ENCODE measurements around the gene PTMS. TPM values are rescaled to one million over a fixed set of nuclear protein-coding genes. Genes with fewer than 3 reads are reported as not detected.

Gene PTMS
- total and polyA plus RNA-seq, 2 experiments from 2014 or later: 111 to 238 TPM

- no peak overlapping the region for H3K27ac ChIP-seq (ENCODE audit: low read depth)
- peaks cover 25% of the 10 kb centered on the region for H3K36me3 Mint-ChIP-seq (ENCODE audit: low read depth)
- no peak for TF ChIP-seq CTCF (conservative IDR thresholded peaks at IDR 0.05; ENCODE audit: low read depth in 2 of 2)
- TF ChIP-seq JUNB (IDR thresholded peaks at IDR 0.05; ENCODE audit: unreplicated experiment): no peak
- no peak for TF ChIP-seq ETS1 (IDR thresholded peaks at IDR 0.05)
- no peak for TF ChIP-seq CREB1 (CRISPR knock-in tag; IDR thresholded peaks at IDR 0.05; ENCODE audit: low read depth)
- no peak for TF ChIP-seq NANOG (IDR thresholded peaks at IDR 0.05; ENCODE audit: borderline replicate concordance)
- no peak for TF ChIP-seq EZH2 (IDR thresholded peaks at IDR 0.05; ENCODE audit: low read depth, unreplicated experiment)
- no peak for TF ChIP-seq ZNF462 (CRISPR knock-in tag; IDR thresholded peaks at IDR 0.05)
- peaks cover 1% of the 10 kb centered on the region for H3K79me2 ChIP-seq (replicated peaks; ENCODE audit: insufficient read depth)
- peaks cover 73% of the 10 kb centered on the region for H3K27me3 ChIP-seq (ENCODE audit: insufficient read depth)
- peak overlapping the region; percentile 64 for H3K4me3 ChIP-seq
- H3F3A ChIP-seq (replicated peaks; ENCODE audit: low read depth): peaks cover 30% of the 10 kb centered on the region; the same call in 1 of the 2 replicates
- H3K4me1 Mint-ChIP-seq: peaks cover 69% of the 10 kb centered on the region
- ATAC-seq: peak; percentile 43
- peaks cover 54% of the 10 kb centered on the region for H3K27me3 Mint-ChIP-seq (ENCODE audit: insufficient read depth, low read depth, poor library complexity)
- peaks cover 12% of the 10 kb centered on the region for H4K20me1 ChIP-seq (replicated peaks; ENCODE audit: insufficient read depth)
- no peaks in the 10 kb centered on the region; the same call in 2 of the 3 replicates for H3K9me3 Mint-ChIP-seq
- peak overlapping the region; percentile 76 for H2AFZ ChIP-seq
- peaks cover 39% of the 10 kb centered on the region for H3K4me1 ChIP-seq (ENCODE audit: insufficient read depth)
- H3K27ac Mint-ChIP-seq: no peak overlapping the region
- H3K9me2 ChIP-seq (ENCODE audit: insufficient read depth): no peaks in the 10 kb centered on the region
- peak overlapping the region; percentile 87 for H3K4me2 ChIP-seq
- no peaks in the 10 kb centered on the region for H3K36me3 ChIP-seq (ENCODE audit: insufficient read depth)
- H3K4me3 Mint-ChIP-seq: peak overlapping the region; percentile 66
- peak; percentile 66 for DNase-seq (ENCODE audit: low spot score)
These were observed 7.6 kb downstream of the PTMS start for GRCh38 chr12:6773590-6774351.

All from GM23338 (cell line).